HG03139 (cell line): ENCODE measurements around the gene CLSTN2.

Source experiments
- ATAC-seq: cut with Tn5 transposase; IDR thresholded peaks from one replicate; pipeline ENCODE4 v1.9.1; 2021; ENCODE audit not compliant: unreplicated experiment

Gene CLSTN2

GRCh38 chr3:140004271-140004670, 69.3 kb downstream of the CLSTN2 start:
- no peak for ATAC-seq

DNA sequence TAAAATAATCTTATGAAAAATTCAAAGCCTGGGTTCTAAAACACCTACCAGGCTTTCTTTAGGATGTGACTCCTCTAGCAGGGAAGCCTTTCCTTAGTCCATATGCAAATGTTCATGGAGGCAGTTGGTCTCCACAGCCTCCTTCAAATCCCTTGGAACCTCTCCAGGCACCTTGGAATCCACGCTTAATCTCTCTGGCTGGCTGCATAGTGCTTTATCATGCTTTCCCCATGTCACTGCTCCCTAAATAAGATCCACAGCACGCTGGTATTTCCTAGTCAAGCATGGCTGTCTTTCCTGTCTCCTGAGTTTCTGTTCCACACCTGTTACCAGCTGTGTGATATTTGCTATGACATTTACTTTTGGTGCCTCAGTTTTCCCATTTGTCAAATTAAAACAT, 71.3 kb downstream of the CLSTN2 start:
- no peak for ATAC-seq

GRCh38 chr3:140007081-140007480, 72.1 kb downstream of the CLSTN2 start:
- no peak for ATAC-seq

DNA sequence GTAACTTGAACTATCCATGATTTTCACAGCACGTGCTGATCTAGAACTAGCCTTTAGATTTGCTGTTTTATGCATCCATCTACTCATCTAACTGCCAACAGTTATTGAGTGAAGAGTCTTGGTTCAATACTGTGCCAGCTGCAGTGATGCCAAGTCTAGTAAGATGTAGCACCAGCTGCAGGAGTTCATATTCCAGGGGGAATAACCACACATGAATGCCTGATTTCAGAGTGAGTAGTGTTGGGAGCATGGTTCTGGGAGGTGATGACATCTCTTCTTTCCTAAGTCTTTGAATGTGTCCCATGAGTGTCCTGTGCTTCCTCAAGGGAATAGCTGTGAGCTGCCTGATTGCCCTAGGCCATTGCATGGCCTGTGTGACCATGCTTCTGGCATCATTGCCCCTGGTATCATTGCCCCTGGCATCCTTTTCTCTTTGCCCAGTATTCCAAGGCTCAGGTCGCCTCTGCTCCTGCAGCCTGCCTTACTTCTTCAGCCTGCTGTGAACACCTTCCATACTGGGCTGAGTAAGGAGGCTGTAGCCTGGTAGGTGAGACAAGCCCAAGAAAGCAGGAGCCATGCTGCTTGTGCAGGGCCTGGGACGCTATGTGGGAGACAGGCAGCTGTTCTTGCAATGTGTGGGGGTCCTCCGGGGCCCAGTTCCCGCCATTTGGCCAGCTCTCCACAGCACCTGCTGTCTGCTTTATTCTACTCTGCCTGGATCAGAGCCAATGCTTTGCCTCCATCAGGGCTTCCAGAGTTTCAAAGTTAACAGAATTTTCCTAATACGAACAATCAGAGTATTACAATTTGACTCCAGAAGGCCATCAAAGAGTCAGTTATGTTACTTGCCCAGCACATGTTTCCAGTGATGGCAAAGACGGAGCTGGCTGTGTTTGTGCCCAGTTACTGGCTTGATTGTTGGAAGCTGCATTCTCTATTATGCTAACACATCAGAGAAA, 73.2 kb downstream of the CLSTN2 start:
- ATAC-seq, result no peak

DNA sequence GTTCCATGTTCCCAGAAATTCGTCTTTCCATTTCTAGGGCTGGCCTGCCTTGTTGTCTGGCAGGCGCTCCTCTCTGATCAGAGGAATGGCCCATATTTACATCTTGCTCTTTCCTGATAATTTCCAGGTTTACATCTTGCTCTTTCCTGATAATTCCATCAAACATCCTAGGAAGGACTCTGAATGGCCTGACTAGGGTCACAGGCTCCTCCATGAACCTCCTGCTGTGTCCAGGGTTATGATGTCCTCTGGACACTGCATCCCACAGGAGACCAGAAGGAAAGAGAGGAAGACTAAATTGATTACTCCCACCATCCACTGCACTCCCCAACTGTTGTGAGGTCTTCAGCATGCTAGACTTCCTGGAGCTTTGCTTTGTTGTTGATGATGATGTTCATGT, 75.4 kb downstream of the CLSTN2 start:
- ATAC-seq, result no peak

DNA sequence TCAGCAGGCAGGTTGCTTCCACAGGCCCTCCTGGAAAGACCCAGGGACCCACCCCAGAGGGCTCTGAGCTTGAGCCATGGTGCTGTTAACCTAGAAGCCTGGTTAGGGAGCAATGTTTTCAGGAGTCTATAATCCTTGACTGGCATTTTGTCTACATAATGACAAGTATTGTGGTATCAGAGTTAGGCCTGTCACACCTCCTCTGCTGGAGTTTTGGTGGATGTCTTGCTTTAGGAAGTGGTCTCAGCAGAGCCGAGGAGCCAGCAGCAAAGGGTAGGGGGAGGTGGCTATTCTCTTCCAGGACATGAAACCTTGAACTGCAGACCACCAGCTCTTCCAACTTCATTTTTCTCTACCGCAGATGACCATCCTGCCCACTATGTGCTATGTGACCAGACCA, 76.1 kb downstream of the CLSTN2 start:
- no peak for ATAC-seq

GRCh38 chr3:140011611-140012277, 76.8 kb downstream of the CLSTN2 start:
- ATAC-seq, result no peak

- no peak for ATAC-seq
Observed at GRCh38 chr3:140013220-140013619, 78.2 kb downstream of the CLSTN2 start.

DNA sequence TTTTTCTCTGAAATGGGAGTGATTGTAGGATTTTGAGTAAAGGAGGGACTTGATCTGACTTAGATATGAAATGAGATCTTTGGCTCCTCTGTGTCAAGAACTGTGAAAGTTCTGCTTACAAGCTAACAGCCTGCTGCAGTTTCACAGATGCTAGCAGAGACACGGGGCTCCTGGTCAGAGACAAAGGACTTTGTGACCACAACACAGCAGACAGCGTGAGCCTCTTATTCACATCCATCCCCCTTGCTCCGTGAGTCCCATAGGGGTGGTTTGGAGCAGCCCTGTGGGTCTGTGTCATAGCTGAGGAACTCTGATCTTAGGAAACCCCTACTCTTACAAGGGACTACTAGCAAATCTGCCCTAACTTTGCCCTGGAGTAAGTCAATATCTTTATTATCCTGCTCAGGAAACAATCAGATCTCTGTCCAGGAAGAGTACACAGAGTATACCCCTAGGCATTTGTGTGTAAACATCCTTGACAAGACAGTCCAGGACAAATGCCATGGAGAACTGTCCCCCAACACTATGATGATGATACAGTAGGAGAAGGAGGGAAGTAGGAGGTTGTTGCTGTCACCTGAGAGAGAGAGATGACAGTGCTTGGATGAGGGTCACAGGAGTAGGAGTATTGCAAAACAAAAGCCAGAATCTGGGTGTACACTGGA, 80.0 kb downstream of the CLSTN2 start:
- ATAC-seq, result no peak

DNA sequence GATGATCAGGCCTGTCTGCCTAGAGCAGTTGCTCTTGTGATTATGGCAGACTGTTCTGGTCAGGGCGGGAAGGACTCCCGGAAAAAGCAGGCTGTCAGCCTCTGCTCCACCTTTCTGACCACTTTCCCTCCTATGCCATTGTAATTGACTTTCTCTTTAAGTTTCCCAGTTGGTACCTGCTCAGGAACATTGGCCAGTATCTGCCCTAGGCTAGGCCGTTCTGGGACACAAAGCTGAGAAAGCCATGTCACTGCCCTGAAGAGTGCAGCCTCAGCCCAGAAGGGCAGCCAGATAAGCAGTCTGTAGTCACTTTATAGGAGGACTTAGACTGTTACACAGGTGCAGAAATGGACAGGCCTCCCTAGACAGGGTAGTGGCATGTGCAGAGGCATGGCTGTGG, 80.8 kb downstream of the CLSTN2 start:
- no peak for ATAC-seq

DNA sequence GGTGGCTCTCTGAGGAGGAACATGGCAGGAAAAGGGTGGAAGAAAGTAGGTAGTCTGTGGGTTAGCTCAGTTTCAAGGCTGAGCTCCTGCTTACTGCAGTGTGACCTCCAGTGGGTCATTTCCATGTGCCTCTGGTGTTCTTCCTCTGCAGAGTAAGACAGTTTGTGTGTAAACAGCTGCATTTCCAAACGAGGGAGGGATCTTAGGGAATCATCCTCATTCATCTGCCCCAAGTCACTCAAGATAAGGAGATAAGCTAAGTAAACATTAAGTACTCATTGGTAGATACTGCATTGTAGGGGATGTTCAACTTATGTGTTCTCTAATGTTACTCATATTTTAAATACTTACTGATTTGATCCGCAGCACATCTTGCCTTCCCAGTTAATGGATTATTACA, 83.6 kb downstream of the CLSTN2 start:
- no peak for ATAC-seq

DNA sequence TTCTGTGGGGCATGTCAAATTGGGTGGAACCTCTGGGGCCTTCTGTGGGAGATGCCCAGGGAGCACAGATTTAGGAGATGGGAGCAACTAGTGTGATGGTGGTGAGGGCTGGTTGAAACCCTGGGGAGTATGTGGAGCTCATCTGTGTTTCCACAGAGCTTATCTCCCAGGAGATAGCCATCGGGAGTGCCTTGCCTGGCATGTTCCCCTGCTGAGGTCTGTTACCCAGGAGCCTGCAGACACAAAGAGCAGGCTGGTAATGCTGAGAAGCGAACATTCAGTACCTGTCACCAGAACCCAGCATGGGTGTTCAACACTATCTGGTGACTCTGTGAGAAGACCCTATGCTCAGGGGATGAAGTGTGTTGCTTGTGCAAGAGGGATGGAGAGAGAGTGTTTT, 85.0 kb downstream of the CLSTN2 start:
- ATAC-seq, result no peak

- ATAC-seq, result no peak
Observed at GRCh38 chr3:140020541-140020940, 85.6 kb downstream of the CLSTN2 start.

GRCh38 chr3:140021269-140021668, 86.3 kb downstream of the CLSTN2 start:
- no peak for ATAC-seq

DNA sequence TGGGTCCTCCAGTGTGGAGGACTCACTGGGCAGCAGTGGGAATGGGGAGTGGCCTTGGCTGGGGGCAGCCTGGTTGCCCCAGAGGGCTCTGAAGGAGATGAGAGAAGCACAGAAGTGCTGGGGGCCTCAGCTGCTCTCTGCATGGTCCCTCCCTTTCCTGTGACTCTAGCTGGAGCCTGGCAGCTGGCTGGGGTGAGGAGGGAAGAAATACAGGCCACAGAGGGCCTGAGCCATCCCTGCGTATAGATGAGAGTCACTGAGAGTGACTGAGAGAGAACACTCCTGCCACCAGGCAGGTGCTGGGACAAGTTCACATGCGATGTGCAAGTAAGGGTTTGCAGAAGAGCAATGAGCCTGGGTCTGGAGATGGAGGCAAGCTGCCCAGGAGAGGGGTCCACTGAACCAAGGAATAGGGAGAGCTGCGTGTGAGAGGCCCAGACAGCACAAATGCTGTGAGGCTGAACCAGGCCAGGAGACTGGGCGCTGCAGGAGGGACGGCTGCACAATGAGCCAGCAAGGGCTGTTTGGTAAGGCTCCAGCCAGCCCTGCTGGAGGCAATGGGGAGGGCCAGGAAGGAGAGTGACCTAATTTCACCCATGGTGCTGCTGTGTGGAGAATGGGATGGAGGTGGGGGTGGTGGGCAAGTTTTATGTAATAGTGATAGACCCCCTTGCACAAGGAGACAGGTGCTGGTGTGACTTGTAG, 87.2 kb downstream of the CLSTN2 start:
- no peak for ATAC-seq

DNA sequence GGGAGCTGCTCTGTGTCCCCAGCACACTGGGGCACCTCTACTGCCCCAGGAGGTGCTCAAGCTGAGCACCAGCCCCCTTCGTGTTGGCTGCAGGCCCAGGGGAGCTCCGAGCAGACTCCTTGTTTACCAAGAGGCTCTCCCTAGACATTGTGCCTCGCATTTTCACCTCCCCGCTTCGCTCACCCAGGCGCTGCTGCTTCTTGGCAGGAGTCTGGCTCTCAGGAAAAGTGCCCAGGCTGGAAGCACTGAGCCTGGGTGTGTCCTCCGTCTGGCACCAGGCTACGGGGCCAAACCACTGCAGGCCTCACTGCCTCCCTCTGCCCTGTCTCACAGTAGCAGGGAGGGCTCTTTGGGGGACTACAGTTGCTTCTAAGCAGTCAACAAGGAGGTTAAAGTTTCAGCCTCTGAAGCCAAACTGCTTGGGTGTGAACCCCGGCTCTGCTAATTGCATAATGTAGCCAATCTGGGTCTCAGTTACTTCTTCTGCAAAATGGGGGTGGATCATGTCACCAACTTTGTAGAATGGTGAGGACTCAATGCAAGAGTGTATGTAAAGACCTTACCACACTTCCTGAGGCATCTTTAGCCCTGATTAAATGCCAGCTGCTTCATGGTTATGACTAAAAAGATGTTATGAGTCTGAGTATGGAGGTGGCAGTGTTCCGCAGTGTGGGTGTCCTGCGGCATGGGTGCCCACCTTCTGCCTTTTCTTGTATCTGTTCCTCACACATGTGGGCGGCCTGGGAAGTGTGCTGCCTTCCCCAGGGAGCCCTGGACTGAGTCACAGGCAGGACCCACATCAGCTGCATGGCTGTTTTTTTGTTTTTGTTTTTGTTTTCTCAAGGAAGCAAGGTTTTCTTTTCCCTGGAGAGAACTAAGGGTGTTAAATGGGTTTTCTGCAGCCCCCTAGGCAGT, 88.9 kb downstream of the CLSTN2 start:
- no peak for ATAC-seq

DNA sequence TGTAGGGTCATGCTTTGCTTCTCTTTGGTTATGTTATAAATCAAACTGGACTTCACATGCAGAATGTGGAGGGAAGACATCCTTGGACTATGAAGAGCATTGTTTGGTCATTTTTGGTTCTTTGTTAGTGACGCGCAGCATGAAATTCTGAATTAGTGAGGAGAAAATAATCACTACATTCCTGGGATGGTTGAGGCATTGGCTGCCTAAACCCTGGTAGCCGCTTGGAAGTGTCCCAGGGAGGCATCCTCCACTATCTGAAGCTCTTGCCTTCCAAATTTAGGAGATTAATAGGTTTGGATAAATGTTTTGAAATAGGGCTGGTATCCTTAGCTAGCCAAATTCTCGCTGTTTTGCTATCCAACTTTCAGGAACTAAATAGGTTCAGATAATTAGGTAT, 96.2 kb downstream of the CLSTN2 start:
- no peak for ATAC-seq

DNA sequence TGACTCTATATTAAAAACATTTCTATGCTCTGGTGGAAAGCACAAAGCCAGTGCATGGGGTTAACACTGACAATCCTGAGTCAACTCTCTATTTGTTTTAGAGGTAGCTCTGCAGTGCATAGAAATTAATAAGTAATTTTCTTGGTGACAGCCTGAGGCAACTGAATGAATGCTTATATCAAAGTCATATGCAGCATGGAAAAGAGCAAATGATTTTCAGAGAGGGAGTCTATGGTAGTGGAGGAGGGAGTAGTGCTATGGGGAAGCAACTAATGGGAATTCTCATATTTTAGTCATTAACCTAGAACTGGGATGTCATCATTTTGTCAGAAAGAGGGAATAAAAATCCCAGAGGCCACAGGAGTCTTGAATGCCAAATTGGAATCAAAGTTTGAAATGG, 99.1 kb downstream of the CLSTN2 start:
- no peak for ATAC-seq

DNA sequence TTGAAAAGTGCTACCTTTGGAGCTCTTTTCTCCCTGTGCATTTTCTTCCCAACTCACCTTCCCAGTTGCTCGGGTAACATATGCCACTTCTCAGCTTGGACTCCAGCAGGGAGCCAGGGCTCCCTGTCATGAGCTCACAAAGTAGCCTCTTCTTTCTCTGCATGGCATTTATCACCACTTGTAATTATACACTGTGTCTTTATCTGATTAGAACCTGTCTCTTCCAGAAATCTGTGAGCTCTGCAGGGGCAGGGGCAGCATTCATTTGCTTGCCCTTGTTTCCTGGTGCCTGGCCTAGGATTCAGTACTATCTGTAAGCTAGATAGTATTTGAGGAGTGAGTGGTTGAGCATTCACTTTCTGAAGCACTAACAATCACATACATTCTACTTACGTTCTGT, 100.9 kb downstream of the CLSTN2 start:
- ATAC-seq, result no peak

GRCh38 chr3:140050396-140050795, 115.4 kb downstream of the CLSTN2 start:
- no peak for ATAC-seq
